Left colon (tissue), 2 donors: Measurements from ENCODE around the gene MICAL3. TPM values are rescaled to one million over a fixed set of nuclear protein-coding genes. Genes with fewer than 3 reads are reported as not detected.
"Not testable (repeated sequence)": the region's sequence is repeated elsewhere in the genome, so short reads cannot be mapped to it uniquely, and the experiment has no call there.

Experiments used
- ATAC-seq: fragments of 200-7000 bp; cut with Tn5 transposase; one replicate; pipeline ENCODE4 v1.9.1; 2020; ENCODE audit warnings: mild to moderate bottlenecking, moderate library complexity
- DNase-seq, 2 donors: peaks; one replicate each; pipeline ENCODE4 v3.0.0-alpha.2; 2020
- intact Hi-C, 2 donors: fragments of 100-400 bp; cut with DNase I in 1 of 2; cut with micrococcal nuclease in 1 of 2; formaldehyde crosslinking; loops; one replicate each; pipeline versions ENCODE4 v1.11.2 to v1.14.0; 2022; cut with DNase I, micrococcal nuclease
- total RNA-seq, 2 donors: library from RNA; stranded (reverse); fragmentation: NEBNext Ultra II Directional; extraction: Animal tissue kit (Norgen Biotek cat#: 25700); gene quantifications; one replicate each; pipeline ENCODE4 v1.2.1, GENCODE V29; 2021
- donor health status: DM: no; HTN: no; CAD: no.
- donor health status: DM: yes; HTN: yes; CAD: no.

The MICAL3 gene
- total RNA-seq, 2 donors from 2014 or later, result 93.6 to 114 TPM

- intact Hi-C loops, result no loop called here
Observed at GRCh38 chr22:18044548-18045271, 20.3 kb upstream of the MICAL3 start.

GRCh38 chr22:18042685-18043084 lies 18.3 kb upstream of the MICAL3 start:
- no peak for DNase-seq
- intact Hi-C loops, result no loop called here
- ATAC-seq, result no peak

More at GRCh38 chr22:18044548-18045271, 20.3 kb upstream of the MICAL3 start:
- DNase-seq, result peak in 1 of 2 donors; percentile 18
- ATAC-seq, result peak; percentile 82

GRCh38 chr22:18040898-18041297 lies 16.5 kb upstream of the MICAL3 start:
- DNase-seq, ATAC-seq, intact Hi-C loops: not testable (repeated sequence)

GRCh38 chr22:18035751-18036150 lies 11.4 kb upstream of the MICAL3 start:
- intact Hi-C loops, result no loop called here
- DNase-seq, result peak in 1 of 2 donors; percentile 54
- peak; percentile 86 for ATAC-seq

GRCh38 chr22:18034076-18034475 lies 9.7 kb upstream of the MICAL3 start:
- intact Hi-C loops, result no loop called here
- DNase-seq (no peak), ATAC-seq (no peak)

GRCh38 chr22:18033204-18033998 lies 9.0 kb upstream of the MICAL3 start:
- intact Hi-C loops, result no loop called here
- DNase-seq, result no peak
- ATAC-seq, result no peak

GRCh38 chr22:18032455-18033101 lies 8.2 kb upstream of the MICAL3 start:
- DNase-seq, result no peak
- intact Hi-C loops, result no loop called here
- peak; percentile 64 for ATAC-seq

GRCh38 chr22:18031695-18032454 lies 7.5 kb upstream of the MICAL3 start:
- ATAC-seq, result peak; percentile 2
- intact Hi-C loops, result no loop called here
- no peak for DNase-seq

GRCh38 chr22:18029686-18030267 lies 5.4 kb upstream of the MICAL3 start:
- ATAC-seq (peak; percentile 47), DNase-seq (no peak)
- intact Hi-C loops, result no loop called here

GRCh38 chr22:18028817-18029527 lies 4.6 kb upstream of the MICAL3 start:
- ATAC-seq (no peak), DNase-seq (no peak)
- intact Hi-C loops, result no loop called here

GRCh38 chr22:18025898-18026297 lies 1.5 kb upstream of the MICAL3 start:
- DNase-seq, ATAC-seq, intact Hi-C loops: not testable (repeated sequence)

- DNase-seq, result no peak
Observed at GRCh38 chr22:18024956-18025720, 777 bp upstream of the MICAL3 start.

GRCh38 chr22:18023509-18024275 lies 669 bp downstream of the MICAL3 start:
- ATAC-seq (peak; percentile 93), DNase-seq (peak; percentile 88 to 89)
- intact Hi-C loops, result no loop called here

More at GRCh38 chr22:18024956-18025720, 777 bp upstream of the MICAL3 start:
- ATAC-seq, result no peak
- intact Hi-C loops, result no loop called here

- intact Hi-C loops, result no loop called here
- DNase-seq (peak in 1 of 2 donors; percentile 27), ATAC-seq (peak; percentile 37)
Observed at GRCh38 chr22:18022876-18023275, 1.5 kb downstream of the MICAL3 start.

- ATAC-seq (no peak), DNase-seq (no peak)
- intact Hi-C loops, result no loop called here
Observed at GRCh38 chr22:18021431-18021830, 2.9 kb downstream of the MICAL3 start.

GRCh38 chr22:18020743-18021142 lies 3.6 kb downstream of the MICAL3 start:
- DNase-seq, ATAC-seq, intact Hi-C loops: not testable (repeated sequence)
